ENCODE measurements around the gene ATP2B1. TPM values are rescaled to one million over a fixed set of nuclear protein-coding genes. Genes with fewer than 3 reads are reported as not detected.

Gene ATP2B1
- total RNA-seq, 1 donor from 2014 or later = 354 TPM

DNA sequence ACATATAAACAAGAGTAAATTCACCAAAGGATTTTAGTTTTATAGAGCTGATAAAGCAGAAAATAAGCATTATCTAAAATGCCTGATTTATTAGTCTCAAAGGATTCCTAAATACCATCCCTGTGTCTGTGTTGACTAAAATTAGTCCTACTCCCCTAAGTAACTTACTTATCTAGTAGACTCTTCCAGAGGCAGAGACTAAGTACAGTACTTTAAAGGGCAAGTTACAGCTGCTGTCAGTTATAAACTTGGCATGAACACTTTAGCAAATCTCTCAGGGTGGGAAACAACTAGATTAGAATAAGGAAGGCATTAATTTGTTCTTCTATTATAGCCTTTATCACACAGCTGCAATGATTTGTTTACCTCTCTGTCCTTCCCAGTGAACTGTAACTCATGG is 46.0 kb downstream of the ATP2B1 start:
- DNase-seq (ENCODE audit: low read depth) = peak; percentile 50

GRCh38 chr12:89661706-89662330 is 46.8 kb downstream of the ATP2B1 start:
- DNase-seq (ENCODE audit: low read depth) = peak; percentile 63

DNA sequence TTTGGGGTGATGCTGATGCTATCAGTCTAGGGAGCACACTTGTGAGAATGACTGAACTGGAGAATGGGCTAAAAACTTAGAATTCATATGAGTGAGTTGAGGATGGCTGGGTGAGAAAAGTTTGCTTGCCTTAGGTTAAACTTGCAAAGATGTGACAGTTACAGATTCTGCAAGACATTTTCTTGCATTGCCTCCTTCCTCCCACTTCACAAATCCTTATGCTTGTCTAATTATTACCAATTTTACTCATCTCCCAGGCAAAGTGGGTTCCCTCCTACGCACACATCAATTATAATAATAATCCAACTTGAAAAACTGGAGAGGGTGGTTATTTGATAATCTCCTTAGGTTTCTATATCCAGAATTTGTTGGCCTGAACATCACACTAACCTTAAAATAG is 50.9 kb downstream of the ATP2B1 start:
- DNase-seq (ENCODE audit: low read depth) = no peak

GRCh38 chr12:89657066-89657465 is 51.6 kb downstream of the ATP2B1 start:
- DNase-seq (ENCODE audit: low read depth) = no peak

- DNase-seq (ENCODE audit: low read depth) = no peak
These were observed 52.8 kb downstream of the ATP2B1 start for GRCh38 chr12:89655841-89656240.

DNA sequence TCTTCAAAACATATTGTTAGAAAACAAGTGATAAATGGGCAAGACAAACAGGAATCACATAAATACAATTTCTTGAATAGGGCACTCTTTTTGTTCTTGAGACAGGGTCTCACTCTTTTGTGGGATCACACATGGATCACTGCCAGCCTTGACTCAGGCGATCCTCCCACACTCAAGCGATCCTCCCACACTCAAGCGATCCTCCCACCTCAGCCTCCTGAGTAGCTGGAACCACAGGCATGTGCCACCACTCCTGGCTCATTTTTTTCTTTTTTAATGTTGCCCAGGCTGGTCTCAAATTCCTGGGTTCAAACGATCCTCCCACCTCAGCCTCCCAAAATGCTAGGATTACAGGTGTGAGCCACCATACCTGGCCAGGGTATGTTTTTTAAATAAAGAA is 57.4 kb downstream of the ATP2B1 start:
- no peak for DNase-seq (ENCODE audit: low read depth)

- DNase-seq (ENCODE audit: low read depth) = no peak
These were observed 58.4 kb downstream of the ATP2B1 start for GRCh38 chr12:89650239-89650638.

DNA sequence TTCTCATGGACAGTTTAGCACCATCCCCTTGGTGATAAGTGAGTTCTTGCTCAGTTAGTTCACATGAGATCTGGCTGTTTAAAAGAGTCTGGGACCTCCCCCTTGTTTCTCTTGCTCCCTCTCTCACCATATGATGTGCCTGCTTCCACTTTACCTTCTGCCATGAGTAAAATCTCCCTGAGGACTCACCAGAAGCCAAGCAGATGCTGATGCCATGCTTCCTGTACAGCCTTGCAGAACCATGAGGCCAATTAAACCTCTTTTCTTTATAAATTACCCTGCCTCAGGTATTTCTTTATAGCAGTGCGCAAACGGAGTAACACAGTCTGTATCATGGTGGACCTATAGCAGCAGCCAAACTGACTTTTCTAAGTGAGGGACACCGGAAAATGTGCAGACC is 58.8 kb downstream of the ATP2B1 start:
- DNase-seq (ENCODE audit: low read depth) = no peak

DNA sequence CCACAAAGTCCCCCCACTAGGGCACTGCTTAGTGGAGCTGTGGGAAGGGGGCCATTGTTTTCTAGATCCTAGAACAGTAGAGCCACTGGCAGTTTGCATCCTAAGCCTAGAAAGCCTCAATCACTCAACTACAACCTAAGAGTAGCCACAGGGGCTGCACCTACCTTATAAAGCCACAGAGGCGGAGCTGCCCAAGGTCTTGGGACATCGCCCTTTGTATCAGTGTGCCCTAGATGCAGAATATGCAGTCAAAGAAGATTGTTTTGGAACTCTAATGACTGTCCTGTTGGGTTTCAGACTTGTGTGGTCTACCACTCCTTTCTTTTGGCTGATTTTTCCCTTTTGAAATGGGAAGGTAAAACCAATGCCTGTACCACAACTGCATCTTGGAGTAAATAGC is 59.5 kb downstream of the ATP2B1 start:
- no peak for DNase-seq (ENCODE audit: low read depth)

- DNase-seq (ENCODE audit: low read depth) = peak; percentile 70
These were observed 60.3 kb downstream of the ATP2B1 start for GRCh38 chr12:89648211-89648930.

- no peak for DNase-seq (ENCODE audit: low read depth)
These were observed 63.2 kb downstream of the ATP2B1 start for GRCh38 chr12:89645434-89645833.

DNA sequence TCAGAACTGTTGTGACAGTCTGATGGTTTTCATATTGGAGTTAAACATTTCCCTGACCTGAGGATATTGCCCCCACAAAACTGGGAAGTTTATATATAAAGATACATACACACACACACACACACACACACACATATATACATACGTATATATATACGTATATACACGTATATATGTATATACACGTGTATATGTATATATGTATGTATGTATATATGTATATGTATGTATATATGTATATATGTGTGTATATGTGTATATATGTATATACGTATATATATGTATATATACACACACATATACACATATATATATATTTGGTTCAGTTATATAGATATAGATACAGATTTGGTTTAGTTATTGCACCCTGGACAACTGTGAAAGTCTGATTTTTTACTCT is 65.7 kb downstream of the ATP2B1 start:
- DNase-seq (ENCODE audit: low read depth) = no peak

- DNase-seq (ENCODE audit: low read depth) = no peak
These were observed 71.9 kb downstream of the ATP2B1 start for GRCh38 chr12:89636776-89637160.

DNA sequence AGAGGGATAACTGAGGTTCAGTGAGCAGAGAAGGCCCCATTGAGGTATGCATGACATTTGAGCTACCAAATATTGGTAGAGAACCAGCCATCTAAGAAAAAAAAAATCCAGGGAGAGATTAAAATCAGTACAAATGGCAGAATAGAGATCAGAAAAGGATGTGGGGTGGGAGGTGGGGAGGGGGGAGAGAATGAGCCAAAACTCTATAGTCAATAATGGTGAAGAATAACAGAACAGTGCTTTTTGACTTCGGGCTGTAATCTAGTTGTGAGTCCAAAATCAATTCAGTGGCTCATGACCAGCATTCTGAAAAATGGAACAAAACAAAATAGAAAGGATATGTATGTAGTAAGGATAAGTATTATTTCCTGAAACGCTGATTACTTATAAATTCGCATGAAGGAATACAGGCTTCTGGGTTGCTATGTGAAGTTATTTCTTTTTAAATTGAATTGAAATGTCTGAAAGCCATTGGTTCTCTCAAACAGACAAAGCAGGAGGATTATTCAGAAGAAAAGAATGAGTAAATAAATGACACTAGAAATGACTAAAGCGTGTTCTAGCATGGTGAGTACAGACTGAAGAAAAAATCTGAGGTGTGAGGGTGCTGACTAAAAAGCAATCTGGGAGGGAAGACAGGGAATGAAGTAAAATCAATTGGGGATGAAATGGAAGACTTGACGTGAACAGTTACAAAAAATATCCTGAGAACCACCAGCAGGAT is 72.4 kb downstream of the ATP2B1 start:
- no peak for DNase-seq (ENCODE audit: low read depth)

- no peak for DNase-seq (ENCODE audit: low read depth)
These were observed 74.1 kb downstream of the ATP2B1 start for GRCh38 chr12:89634508-89634907.

DNA sequence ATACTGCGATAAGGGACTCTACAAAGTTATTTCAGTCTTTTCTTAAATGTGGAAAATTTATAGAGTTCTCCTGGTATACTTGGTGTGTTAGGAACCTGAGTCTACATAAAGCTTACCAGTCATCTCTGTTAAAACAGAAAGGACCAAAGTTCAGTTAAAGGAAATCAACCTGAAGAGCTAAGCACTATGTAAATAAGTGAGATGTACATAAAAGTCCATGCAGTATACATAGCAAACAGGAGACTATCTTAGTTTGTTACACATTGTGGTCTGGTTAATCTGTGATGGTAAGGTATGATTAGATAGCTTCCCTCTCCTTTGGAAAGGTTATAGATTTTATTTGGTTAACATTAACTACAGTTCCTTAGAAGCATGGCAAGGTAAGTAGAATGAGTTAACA is 75.9 kb downstream of the ATP2B1 start:
- no peak for DNase-seq (ENCODE audit: low read depth)

GRCh38 chr12:89622115-89622514 is 86.5 kb downstream of the ATP2B1 start:
- no peak for DNase-seq (ENCODE audit: low read depth)

DNA sequence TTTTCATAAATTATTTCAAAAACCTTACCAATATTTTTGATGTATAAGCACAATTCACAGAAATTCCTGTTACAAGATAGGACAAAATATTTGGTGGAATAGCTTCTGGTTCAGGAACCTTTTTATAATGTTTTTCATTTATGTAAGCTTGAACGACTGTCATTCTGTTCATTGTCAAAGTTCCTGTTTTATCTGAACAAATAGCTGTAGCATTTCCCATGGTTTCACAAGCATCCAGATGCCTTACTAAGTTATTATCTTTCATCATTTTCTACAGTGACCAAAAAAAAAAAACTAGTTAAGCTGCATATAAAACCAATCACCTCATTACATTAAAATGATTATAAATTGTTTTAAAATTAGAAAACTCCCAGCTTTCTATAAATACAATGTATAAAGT is 87.1 kb downstream of the ATP2B1 start:
- DNase-seq (ENCODE audit: low read depth) = no peak

- DNase-seq (ENCODE audit: low read depth) = no peak
These were observed 88.9 kb downstream of the ATP2B1 start for GRCh38 chr12:89619764-89620163.

DNA sequence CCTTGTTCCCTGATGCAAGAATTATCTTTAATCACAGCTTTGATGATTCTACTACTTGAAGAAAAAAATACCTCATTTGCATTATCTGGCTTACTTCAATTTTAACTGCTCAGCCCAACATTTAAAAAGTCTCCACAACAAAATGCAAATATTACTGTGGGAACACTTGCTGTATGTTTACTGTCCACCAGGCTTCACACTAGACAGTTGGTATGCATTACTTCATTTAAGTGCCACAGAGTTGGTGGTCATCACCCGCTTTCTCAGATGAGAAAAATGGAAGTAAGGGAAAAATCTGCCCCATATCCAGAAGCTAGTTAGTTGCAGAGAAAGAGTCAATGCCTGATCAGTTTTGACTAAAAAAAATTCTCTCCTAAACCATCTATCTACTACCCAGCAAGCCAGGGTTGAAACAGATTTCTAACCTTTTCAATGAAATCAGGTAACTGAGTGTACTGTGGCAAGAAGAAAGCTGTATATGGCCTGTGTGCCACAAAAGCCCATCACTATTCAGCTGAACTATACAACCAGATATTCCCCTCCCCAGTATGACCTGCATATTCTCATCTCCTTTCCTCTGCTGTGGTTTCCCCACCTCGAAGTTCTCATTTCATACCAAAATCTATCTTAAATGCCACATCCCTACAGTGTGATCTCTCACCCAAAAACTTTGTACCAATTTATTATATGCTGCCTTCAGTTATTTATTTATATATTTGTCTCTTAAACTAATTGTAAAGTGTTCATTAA is 90.3 kb downstream of the ATP2B1 start:
- no peak for DNase-seq (ENCODE audit: low read depth)

DNA sequence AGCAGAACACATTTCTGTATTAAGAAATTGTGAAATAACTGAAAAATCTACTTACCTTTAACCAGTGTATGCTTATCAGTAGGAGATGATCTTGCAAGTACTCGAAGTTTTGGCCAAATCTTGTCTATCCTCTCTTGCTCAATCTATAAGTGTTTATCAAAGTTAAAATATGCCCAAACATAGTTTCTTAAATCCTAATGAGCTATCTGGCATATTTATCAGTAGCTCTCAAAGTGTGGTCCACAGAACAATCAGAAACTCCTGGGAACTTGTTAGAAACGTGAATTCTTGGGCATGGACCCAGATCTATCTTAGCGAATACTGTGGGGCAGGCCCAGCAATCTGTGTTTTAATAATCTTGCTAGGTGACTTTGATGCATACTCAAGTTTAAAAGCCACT is 98.3 kb downstream of the ATP2B1 start:
- DNase-seq (ENCODE audit: low read depth) = no peak

DNA sequence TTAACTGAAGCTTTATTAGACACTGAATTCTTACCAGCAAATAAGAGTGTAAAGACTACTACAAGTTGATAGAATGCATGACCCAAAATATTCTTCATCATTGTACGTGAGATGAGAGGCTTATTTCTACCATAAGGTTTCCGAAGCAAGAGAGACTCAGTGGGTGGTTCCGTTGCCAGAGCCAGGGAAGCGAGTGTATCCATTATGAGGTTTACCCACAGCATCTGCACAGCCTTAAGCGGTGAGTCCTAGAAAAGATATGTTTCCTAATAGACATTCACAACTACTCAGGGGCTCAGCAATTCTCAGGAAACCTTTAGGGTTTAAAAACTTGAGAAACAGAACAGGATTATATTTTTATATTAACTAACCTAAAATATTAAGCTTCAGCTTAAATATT is 105.0 kb downstream of the ATP2B1 start:
- peak; percentile 45 for DNase-seq (ENCODE audit: low read depth)
